Activated T-helper 1 cell treated with anti-CD3 and anti-CD28 coated beads, Interleukin-2, amount 50 U/mL, for 16 hours (primary cell): ENCODE measurements around the gene UCKL1.

Source experiments
- DNase-seq, 2 donors: peaks; one replicate each; pipeline ENCODE4 v3.0.0-alpha.2; 2020; ENCODE audit warnings: low read depth in 1 of 2, low spot score in 1 of 2

The UCKL1 gene

DNA sequence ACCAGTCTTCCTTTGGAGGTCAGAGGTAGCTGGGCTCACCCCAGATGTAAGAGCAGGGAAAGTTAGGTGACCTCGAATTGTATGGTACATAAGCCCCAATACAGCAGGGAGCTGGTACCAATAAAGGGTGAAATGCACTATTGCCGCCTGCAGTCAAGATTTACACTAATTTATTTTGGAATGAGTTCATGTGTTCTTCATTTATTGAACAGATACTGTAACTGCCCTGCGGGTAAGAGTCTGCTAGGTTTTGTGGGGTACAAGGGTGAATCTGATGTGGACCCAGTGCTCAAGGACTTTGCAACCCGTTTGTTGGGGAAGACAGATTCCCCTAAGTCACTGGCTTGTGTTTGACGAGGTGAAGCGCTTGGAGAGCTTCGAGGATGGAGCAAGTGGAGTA, 63.8 kb downstream of the UCKL1 start:
- DNase-seq, result no peak

DNA sequence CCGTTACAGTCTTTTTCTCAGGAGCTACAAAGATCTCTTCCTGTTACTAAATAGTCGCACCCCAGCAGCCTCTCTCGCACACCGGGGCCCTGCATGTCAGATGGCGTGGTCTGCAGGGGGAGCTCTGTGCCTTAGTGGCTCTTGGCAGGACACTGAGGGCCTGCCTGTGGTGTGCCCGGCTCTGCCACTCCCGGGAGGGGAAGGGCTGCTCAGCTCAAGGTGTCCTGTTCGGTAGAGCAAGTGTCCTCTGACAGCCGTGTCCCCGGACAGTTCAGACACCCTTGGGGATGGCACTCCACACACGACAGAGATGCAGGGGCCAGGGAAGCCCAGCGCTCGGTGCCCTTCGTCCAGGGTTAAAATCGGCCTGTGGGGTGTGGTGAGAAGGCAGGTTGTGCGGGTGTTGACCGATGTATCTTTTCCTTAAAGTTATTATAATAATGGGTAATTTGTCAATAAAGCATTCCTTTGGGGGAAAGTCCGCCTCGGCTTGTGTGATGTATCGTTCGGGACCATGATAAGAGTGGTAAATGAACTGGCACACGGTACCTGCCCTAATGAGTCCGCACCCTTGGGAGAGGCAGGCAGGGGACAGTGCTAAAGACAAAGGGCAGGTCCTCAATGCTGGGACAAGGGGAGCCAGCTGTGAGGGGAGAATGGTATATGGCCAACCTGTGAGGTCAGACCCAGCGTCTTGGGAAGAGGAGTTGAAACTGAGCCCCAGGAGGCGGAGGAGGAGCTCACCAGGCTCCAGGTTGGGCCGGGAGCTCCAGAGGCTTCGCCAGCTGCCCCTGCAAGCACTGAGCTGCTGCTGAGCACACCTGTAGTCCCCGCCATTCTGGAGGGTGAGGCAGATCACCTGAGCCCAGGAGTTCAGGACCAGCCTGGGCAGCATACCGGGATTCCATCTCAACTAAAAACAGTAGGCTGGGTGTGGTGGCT, 64.9 kb downstream of the UCKL1 start:
- DNase-seq, result no peak

DNA sequence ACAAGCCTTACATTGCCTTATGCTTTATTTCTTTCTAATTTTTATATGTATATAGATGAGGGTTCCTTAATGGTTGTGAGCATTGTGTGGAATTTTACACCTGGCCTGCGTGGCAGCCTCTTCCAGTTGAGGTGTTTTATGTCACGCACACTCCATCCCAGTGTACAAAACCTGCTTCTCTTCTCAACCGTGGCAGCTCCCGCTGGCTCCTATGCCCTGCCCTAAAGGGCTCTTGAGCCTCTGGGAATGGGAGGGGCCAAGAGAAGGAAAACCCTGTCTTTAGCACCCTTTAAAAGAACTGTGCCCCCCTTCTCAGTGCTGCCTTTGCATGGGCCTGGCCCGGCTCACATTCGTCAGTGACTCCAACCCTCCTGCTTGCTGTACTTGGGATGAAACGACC, 65.6 kb downstream of the UCKL1 start:
- DNase-seq, result no peak

DNA sequence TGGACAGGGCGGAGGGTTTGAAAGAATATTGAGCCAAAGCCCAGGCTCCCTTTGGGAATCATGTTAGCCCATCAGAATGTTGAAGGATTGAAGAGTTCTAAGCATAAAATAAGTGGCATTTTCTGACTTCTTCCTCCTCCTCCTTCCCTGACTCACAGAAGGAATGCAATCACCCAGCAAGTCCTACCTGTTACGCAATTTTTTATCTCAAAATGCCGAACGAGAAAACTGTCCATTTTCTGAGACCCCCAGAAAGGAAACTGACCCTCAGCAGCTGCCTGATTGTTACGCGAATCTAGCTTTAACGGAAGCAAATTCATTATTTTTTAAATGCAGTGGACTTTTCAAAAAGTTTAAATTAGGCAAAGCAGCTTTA, 66.0 kb downstream of the UCKL1 start:
- no peak for DNase-seq
